ENCODE results near the gene CCHCR1. TPM values are rescaled to one million over a fixed set of nuclear protein-coding genes. Genes with fewer than 3 reads are reported as not detected.

CCHCR1 gene
- total and polyA plus RNA-seq, 2 of the 13 experiments (the other 11 are each of a cell fraction or from before 2014, with no cell fraction given), result 14.6 to 28.2 TPM

GRCh38 chr6:31158140-31158862 lies 699 bp upstream of the CCHCR1 start, which contains the start of gene TCF19 (continued):
- TF ChIP-seq, protein P1, sequence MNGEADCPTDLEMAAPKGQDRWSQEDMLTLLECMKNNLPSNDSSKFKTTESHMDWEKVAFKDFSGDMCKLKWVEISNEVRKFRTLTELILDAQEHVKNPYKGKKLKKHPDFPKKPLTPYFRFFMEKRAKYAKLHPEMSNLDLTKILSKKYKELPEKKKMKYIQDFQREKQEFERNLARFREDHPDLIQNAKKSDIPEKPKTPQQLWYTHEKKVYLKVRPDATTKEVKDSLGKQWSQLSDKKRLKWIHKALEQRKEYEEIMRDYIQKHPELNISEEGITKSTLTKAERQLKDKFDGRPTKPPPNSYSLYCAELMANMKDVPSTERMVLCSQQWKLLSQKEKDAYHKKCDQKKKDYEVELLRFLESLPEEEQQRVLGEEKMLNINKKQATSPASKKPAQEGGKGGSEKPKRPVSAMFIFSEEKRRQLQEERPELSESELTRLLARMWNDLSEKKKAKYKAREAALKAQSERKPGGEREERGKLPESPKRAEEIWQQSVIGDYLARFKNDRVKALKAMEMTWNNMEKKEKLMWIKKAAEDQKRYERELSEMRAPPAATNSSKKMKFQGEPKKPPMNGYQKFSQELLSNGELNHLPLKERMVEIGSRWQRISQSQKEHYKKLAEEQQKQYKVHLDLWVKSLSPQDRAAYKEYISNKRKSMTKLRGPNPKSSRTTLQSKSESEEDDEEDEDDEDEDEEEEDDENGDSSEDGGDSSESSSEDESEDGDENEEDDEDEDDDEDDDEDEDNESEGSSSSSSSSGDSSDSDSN (CRISPR knock-in tag; IDR thresholded peaks at IDR 0.05), result peak; percentile 54; the same call in 1 of the 2 replicates
- TF ChIP-seq E2F2 (CRISPR knock-in tag; IDR thresholded peaks at IDR 0.05; ENCODE audit: borderline replicate concordance), result peak; percentile 96; the same call in 1 of the 2 replicates
- TF ChIP-seq ZNF224 (CRISPR knock-in tag; IDR thresholded peaks at IDR 0.05), result 0 out of 2 replicates have a peak, but pooled peaks have one; percentile 23
- TF ChIP-seq, protein P2, sequence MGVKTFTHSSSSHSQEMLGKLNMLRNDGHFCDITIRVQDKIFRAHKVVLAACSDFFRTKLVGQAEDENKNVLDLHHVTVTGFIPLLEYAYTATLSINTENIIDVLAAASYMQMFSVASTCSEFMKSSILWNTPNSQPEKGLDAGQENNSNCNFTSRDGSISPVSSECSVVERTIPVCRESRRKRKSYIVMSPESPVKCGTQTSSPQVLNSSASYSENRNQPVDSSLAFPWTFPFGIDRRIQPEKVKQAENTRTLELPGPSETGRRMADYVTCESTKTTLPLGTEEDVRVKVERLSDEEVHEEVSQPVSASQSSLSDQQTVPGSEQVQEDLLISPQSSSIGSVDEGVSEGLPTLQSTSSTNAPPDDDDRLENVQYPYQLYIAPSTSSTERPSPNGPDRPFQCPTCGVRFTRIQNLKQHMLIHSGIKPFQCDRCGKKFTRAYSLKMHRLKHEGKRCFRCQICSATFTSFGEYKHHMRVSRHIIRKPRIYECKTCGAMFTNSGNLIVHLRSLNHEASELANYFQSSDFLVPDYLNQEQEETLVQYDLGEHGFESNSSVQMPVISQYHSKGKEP (CRISPR knock-in tag; IDR thresholded peaks at IDR 0.05), result no peak
- TF ChIP-seq, protein P3, sequence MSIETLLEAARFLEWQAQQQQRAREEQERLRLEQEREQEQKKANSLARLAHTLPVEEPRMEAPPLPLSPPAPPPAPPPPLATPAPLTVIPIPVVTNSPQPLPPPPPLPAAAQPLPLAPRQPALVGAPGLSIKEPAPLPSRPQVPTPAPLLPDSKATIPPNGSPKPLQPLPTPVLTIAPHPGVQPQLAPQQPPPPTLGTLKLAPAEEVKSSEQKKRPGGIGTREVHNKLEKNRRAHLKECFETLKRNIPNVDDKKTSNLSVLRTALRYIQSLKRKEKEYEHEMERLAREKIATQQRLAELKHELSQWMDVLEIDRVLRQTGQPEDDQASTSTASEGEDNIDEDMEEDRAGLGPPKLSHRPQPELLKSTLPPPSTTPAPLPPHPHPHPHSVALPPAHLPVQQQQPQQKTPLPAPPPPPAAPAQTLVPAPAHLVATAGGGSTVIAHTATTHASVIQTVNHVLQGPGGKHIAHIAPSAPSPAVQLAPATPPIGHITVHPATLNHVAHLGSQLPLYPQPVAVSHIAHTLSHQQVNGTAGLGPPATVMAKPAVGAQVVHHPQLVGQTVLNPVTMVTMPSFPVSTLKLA (IDR thresholded peaks at IDR 0.05), result peak; percentile 57
- TF ChIP-seq CC2D1A (CRISPR knock-in tag; IDR thresholded peaks at IDR 0.05), result peak; percentile 96; the same call in 1 of the 2 replicates
- no peak for TF ChIP-seq SRSF4 (IDR thresholded peaks at IDR 0.05; ENCODE audit: low read depth, low read length, poor library complexity, severe bottlenecking)
- TF ChIP-seq, protein P4, sequence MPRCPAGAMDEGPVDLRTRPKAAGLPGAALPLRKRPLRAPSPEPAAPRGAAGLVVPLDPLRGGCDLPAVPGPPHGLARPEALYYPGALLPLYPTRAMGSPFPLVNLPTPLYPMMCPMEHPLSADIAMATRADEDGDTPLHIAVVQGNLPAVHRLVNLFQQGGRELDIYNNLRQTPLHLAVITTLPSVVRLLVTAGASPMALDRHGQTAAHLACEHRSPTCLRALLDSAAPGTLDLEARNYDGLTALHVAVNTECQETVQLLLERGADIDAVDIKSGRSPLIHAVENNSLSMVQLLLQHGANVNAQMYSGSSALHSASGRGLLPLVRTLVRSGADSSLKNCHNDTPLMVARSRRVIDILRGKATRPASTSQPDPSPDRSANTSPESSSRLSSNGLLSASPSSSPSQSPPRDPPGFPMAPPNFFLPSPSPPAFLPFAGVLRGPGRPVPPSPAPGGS (CRISPR knock-in tag; IDR thresholded peaks at IDR 0.05), result peak; percentile 54
- peak; percentile 96 for TF ChIP-seq SMYD3 (CRISPR knock-in tag; IDR thresholded peaks at IDR 0.05)
- TF ChIP-seq MLXIP (CRISPR knock-in tag; IDR thresholded peaks at IDR 0.05; ENCODE audit: borderline replicate concordance), result no peak
- peak; percentile 62 for TF ChIP-seq PRDM10 (CRISPR knock-in tag; IDR thresholded peaks at IDR 0.05; ENCODE audit: low read depth)
- peak; percentile 79 for TF ChIP-seq MXD4 (CRISPR knock-in tag; IDR thresholded peaks at IDR 0.05)

Data from HepG2 (cell line).